HG03045 (cell line): ENCODE data around the gene SLC19A1.

ENCODE experiments used
- ATAC-seq: cut with Tn5 transposase; IDR thresholded peaks from one replicate; pipeline ENCODE4 v1.9.1; 2021; ENCODE audit warnings: mild to moderate bottlenecking, moderate library complexity; ENCODE audit not compliant: unreplicated experiment

Gene SLC19A1

GRCh38 chr21:45481566-45481965 is 60.7 kb downstream of the SLC19A1 start:
- no peak for ATAC-seq

- ATAC-seq: no peak
These were observed 61.3 kb downstream of the SLC19A1 start for GRCh38 chr21:45480701-45481500.

- no peak for ATAC-seq
These were observed 62.3 kb downstream of the SLC19A1 start for GRCh38 chr21:45479691-45480675.

GRCh38 chr21:45478816-45479669 is 63.2 kb downstream of the SLC19A1 start:
- ATAC-seq: no peak

GRCh38 chr21:45478115-45478801 is 64.0 kb downstream of the SLC19A1 start:
- ATAC-seq: no peak

- ATAC-seq: no peak
These were observed 64.8 kb downstream of the SLC19A1 start for GRCh38 chr21:45477176-45478114.

GRCh38 chr21:45476582-45476981 is 65.7 kb downstream of the SLC19A1 start:
- ATAC-seq: no peak

GRCh38 chr21:45475797-45476570 is 66.3 kb downstream of the SLC19A1 start:
- ATAC-seq: no peak

GRCh38 chr21:45475004-45475685 is 67.1 kb downstream of the SLC19A1 start:
- no peak for ATAC-seq

GRCh38 chr21:45474323-45474950 is 67.8 kb downstream of the SLC19A1 start:
- ATAC-seq: no peak

GRCh38 chr21:45473496-45474322 is 68.5 kb downstream of the SLC19A1 start:
- no peak for ATAC-seq

- ATAC-seq: no peak
These were observed 69.5 kb downstream of the SLC19A1 start for GRCh38 chr21:45472445-45473365.

- no peak for ATAC-seq
These were observed 70.6 kb downstream of the SLC19A1 start for GRCh38 chr21:45471525-45472221.

GRCh38 chr21:45470773-45471524 is 71.3 kb downstream of the SLC19A1 start:
- no peak for ATAC-seq
